Measurements from ENCODE around the gene KCNQ2.

DNA sequence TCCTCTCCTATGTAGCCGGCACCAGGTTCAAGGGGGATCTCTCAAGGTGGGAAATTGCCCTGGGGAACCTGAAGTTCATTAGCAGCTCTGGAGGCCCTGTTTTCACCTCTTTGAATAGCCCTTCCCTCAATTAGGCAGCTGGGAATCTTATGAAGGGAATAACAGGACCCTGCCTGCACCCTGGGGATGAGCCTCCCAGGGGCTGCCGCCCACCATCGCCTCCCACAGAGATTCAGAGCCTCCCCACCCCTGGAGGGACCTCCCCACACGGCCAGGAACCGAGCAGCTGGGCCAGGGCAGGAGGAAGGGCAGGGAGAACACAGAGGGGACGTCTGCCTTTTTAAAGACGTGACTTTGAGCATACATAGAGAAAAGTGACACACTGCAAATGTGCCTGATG lies 31.1 kb upstream of the KCNQ2 start:
- TF ChIP-seq POLR2A (IDR thresholded peaks at IDR 0.05): no peak
- TF ChIP-seq, protein P1, sequence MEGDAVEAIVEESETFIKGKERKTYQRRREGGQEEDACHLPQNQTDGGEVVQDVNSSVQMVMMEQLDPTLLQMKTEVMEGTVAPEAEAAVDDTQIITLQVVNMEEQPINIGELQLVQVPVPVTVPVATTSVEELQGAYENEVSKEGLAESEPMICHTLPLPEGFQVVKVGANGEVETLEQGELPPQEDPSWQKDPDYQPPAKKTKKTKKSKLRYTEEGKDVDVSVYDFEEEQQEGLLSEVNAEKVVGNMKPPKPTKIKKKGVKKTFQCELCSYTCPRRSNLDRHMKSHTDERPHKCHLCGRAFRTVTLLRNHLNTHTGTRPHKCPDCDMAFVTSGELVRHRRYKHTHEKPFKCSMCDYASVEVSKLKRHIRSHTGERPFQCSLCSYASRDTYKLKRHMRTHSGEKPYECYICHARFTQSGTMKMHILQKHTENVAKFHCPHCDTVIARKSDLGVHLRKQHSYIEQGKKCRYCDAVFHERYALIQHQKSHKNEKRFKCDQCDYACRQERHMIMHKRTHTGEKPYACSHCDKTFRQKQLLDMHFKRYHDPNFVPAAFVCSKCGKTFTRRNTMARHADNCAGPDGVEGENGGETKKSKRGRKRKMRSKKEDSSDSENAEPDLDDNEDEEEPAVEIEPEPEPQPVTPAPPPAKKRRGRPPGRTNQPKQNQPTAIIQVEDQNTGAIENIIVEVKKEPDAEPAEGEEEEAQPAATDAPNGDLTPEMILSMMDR (IDR thresholded peaks at IDR 0.05): no peak

Measured in prostate gland (tissue), 2 donors.